Measurements from ENCODE around the gene NPLOC4.
"Not testable (repeated sequence)": the region's sequence is repeated elsewhere in the genome, so short reads cannot be mapped to it uniquely, and the experiment has no call there.

Gene NPLOC4

DNA sequence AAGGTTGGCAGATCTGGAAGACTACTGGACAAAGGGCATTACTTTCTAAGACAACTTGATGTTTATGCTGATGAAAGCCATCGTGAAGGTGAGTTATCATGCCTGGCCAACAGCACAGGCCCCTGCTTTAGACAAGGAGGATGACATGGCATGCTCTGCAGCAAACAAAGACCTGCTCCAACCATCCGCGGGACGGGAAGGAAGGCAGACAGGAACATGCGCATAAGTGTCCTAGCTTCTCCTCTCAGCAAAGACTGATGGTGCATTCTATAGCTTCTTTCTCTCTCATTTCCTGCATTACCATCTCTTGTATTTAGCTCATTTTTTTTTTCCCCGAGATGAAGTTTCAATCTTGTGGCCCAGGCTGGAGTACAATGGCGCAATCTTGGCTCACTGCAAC, 5.4 kb downstream of the NPLOC4 start:
- DNase-seq (ENCODE audit: low spot score), result no peak

DNA sequence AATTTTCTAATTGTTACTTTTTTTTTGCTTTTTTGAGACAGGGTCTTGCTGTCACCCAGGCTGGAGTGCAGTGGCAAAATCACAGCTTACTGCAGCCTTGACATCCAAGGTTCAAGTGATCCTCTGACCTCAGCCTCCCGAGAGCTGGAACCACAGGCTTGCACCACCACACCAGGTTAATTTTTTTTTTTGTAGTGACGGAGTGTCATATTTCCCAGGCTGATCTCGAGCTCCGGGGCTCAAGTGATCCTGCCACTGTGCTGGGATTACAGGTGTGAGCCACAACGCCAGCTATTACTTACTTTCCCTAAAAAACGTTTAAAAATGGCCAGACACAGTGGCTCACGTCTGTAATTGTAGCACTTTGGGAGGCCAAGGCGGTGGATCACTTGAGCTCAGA, 6.6 kb downstream of the NPLOC4 start:
- no peak for DNase-seq (ENCODE audit: low spot score)

DNA sequence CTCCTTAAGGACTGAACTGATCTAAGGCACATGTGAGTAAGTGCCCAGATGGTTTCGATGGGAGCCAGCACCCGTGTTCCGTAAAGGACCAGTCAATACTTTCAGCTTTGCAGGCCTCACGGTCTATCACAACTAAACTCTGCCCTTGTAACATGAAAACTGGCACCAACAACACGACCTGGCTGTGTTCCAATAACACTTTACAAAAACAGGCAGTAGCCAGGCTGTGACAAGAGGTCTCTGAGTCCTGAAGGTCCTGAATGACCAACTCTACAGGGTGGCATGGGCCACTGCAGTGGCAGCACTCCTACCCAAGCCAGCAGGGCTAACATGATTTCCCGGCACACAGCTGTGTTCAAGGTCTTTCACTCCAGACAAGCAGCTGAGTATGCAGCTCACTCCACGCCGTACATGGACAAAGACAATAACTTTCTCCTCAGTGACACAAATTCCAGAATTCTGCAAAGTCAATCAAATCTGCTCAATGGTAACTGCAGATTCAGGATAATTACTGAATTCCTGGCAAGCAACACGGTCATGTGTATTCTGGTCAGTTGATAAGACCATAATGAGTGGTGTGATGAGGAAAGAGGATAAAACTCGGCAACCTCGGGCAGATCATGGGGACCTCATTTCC, 15.3 kb downstream of the NPLOC4 start:
- DNase-seq (ENCODE audit: low spot score), result no peak

DNA sequence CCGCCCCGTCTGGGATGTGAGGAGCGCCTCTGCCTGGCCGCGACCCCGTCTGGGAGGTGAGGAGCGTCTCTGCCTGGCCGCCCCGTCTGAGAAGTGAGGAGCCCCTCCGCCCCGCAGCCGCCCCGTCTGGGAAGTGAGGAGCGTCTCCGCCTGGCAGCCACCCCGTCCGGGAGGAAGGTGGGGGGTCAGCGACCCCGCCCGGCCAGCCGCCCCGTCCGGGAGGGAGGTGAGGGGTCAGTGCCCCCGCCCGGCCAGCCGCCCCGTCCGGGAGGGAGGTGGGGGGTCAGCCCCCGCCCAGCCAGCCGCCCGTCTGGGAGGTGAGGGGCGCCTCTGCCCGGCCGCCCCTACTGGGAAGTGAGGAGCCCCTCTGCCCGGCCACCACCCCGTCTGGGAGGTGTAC, 18.6 kb downstream of the NPLOC4 start:
- DNase-seq (ENCODE audit: low spot score), result not testable (repeated sequence)

DNA sequence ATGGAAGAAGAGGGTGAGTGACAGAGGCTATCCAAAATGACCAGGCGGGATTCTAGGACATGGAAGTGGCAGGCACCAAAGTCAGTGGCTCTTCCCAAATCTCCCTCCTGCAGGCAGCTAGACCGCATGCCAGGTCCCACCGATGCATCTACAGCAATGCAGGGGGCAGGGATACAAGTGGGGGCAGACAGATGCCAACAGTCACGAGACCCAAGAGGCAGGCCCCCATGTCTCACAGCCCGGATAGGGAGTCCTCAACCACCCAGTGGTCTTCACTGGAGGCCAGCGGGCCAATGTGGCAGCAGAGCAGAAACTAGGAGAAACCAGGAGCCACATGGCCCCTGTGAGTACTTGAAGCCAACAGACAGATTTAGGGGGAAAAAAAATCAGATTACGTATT, 20.0 kb downstream of the NPLOC4 start:
- no peak for DNase-seq (ENCODE audit: low spot score)

DNA sequence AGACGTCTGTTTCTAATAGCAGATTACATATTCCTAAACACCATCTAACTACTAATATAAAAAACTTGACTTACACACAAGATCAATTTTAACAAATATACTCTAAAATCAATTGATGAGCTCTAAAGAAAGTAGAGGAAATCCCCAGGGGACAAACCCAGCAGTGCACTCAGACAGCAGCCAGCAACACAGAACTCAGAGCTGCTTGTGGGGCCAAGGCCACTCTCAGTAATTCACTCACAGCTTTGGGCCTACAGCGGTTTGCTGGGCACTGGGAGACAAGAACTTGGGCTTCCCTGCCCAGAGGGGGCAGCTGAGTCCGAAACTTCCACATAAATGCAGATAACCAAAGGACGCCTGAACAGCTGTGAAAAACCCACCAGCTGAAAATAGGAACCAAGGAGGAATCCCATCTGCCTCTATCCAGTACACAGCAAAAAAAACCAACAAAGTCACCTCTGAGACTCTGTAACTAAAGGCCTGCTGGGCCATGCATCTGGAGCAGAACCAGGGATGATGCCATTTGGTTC, 21.4 kb downstream of the NPLOC4 start:
- no peak for DNase-seq (ENCODE audit: low spot score)

DNA sequence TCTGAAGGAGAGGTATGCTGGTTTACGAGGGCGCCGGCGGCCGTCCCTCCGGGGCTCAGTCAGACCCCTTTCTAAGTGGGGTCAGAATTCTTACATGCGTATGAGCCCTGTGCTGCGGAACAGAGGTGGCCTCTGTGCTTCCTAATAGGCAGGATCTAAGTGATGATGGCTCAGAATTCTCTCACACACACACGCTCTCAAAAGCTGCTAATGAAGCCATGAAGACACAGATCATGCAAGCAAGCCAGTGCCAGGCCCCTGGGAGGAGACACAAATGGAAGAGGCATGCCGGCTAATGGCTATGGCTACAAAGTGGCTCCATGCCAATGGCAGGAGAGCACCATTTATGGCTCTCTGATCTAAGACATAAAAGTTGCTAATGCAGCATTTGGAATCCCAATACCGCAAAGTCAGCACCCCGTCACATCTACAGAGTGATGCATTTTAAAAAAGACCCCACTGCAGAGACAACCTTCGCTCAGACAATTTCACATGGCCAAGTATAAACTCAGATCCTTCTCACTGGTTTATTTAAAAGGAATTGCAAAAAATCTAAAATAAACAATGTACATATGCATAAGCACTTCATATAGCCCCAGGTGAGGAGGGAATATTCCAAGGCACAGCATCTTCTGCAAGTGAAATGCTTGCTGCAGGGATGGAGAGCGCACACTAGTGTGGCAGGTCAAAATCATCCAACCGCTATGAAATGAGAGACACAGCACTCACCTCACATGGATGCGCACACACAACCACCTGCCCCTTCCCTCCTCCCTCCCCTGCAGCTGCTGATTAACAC, 24.5 kb downstream of the NPLOC4 start:
- DNase-seq (ENCODE audit: low spot score), result no peak

DNA sequence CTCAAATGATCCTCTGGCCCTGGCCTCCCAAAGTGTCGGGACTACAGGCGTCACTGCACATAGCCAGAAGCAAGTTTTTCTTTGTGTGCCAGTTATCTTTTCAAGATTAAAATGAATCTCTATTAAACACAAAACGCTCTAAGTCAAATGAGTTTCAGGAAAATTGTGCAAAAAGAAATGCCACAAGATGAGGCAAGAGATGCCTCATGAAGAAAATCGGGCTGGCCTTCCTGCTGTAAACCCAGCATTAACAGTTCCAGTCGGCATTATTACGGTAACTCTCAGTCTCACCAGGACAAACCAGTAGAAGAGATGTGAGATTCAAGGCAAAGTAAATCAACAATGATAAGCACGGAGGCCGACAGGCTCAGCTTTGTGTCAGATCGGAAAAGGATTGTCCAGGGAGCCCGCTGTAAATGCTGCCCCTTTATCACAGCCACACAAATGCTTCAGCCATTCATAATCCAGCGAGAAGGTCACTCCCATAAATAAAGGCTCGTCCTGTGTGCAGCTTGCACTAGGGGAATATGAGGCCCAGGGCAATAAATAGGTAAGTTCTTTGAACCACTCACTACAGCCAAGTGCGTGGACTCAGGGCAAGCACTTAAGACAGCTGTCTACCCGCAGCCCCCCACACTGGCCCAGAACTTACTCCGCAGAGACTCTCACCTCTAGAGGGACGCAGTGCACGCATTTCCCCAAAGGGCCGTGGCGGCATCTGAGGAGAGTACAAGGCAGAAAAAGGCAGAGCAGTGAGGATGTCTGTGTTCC, 27.2 kb downstream of the NPLOC4 start:
- DNase-seq (ENCODE audit: low spot score), result no peak

DNA sequence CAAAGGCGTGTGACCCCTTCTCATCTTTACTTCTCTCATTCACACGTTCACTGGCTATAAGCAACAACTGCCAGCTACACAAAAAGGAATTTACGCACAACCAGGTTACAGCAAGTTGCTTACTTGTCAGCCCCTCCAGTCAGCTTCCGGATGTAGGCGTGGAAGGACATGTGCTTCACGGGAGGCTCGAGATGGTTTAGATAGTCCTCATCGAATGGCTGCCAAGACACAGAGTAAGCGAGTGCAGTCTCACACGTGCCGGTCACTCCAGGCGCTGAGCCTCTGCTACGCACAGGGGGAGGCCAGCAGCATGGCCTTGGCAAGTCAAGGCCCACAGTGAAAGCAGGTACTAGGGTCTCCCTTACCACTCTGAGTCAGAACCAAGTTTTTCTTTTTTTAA, 28.3 kb downstream of the NPLOC4 start:
- DNase-seq (ENCODE audit: low spot score), result no peak

DNA sequence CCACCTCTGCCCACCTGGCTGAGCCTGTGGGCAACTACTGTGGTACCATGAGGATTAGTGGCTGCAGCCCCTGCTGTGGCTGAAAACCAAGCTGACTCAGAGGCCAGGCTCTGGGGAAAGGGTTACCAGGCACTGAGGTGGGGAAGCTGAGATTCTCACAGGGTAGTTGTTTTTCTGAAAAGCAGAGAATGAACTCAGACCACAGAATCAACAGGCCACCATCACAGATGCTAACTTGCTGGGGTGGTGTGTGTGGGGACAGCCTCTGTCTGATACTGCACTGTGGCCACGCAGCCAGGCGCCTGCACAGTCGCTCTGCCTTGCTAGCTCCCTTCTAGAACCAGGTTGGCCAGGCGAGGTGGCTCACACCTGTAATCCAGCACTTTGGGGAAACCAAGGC, 28.8 kb downstream of the NPLOC4 start:
- DNase-seq (ENCODE audit: low spot score), result no peak

DNA sequence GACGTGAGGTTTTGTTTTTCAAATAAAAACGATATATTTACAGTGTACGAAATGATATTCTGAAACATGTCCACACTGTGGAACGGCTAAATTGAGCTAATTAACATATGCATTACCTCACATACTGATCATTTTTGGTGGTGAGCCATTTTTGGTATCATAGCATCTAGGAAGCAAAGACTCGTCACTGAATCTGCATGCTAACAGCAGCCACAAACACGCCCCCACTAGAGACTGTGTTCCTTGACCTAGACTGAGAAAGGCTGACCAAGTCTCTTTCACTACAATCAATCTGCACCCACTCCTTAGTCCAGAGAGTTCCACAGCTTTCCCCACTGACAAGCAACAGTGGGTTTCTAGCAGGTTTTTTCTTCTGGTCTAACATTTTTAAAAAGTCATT, 29.5 kb downstream of the NPLOC4 start:
- DNase-seq (ENCODE audit: low spot score), result no peak

DNA sequence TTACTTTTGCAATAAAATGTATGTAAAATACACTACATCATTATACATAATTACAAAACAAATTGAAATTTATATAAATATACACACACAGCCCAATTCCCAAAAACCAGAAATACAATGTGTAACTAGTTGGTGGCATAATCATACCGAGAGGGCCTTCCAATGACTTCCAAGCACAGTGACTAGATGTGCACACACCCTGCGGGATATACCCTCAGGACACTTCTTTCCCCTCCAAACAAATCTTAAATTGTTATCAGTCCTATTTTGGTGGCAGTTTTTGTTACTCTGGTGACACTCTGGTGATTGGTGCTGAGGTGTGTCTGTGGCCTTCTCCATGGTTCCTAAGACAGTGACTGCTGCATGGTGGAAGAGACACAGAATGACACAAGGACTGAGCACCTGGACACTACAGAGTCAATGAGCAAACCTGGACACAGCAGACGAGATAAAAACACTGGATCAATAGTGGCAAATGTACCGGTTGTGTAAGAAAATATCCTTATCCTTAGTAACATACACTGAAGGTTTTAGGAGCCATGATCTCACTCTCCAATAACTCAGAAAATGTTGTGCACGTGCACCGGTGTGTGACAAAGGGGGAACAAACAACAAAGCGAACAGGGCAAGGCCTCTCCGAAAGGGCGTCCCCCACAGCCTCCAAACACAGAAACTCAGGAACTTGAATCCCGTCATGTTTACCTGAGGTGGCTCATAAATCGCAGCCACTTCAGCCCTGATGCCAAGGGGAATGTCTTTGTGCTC, 32.9 kb downstream of the NPLOC4 start:
- DNase-seq (ENCODE audit: low spot score), result no peak

DNA sequence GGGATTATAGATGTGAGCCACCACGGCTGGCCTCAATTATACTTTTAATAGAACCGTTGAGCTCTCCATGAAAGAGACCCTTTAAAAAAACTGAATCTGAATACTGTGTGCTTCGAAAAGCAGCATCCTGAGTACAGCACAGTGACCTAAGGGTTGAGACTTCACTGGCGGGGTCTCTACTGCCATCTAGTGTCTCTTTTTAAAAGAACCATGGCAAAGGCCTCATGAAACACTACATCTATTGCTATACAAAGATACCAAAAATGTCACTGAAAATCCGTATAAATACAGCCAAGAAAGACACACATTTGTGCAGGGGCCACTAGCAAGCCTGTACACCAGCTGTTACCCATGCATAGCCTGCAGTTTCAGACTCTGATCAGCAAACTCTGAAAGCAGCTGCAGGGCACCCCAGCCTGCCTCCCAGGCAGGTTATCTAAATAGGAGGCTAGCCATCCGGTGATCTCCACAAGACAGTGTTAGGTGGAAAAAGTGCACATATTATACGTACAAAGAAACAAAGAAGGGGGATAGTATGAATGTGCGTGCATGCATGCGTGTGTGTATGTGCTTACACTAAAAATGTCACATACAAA, 35.3 kb downstream of the NPLOC4 start:
- DNase-seq (ENCODE audit: low spot score), result peak; percentile 80

DNA sequence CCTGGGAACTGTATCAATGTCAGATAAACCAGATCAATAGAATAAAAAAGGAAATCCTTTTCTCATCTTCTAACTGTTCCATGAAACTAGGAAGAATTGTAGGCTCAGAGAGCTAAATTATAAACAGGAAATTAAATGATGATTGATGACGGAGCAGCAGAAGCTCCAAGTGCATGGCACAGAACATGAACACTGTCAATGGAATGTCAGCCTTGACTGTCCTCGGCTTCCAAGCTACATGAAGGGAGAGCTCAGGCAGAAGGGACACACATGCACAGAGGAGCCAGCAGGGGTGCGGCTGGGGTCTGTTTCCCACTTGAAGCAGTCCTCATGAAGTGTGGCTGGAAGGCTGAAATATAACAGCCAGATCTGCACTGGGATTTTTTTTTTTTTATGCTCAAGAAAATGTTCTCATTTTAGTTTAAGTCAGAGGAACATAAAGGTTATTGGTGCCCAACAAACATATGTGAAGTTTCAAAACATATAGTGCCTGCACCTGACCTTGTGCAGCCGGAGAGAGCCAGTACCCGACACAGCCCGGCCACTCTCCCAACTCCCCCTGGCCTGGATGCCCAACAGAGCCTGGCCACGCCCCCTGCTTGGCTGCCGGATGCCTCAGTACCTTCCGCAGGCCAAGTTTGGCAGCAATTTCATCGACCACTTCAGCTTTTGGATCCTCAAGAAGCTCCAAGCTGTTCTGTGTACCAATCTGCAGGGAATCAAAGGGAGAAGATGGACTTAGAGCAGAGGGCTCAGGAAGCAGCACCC, 37.0 kb downstream of the NPLOC4 start:
- DNase-seq (ENCODE audit: low spot score), result no peak

DNA sequence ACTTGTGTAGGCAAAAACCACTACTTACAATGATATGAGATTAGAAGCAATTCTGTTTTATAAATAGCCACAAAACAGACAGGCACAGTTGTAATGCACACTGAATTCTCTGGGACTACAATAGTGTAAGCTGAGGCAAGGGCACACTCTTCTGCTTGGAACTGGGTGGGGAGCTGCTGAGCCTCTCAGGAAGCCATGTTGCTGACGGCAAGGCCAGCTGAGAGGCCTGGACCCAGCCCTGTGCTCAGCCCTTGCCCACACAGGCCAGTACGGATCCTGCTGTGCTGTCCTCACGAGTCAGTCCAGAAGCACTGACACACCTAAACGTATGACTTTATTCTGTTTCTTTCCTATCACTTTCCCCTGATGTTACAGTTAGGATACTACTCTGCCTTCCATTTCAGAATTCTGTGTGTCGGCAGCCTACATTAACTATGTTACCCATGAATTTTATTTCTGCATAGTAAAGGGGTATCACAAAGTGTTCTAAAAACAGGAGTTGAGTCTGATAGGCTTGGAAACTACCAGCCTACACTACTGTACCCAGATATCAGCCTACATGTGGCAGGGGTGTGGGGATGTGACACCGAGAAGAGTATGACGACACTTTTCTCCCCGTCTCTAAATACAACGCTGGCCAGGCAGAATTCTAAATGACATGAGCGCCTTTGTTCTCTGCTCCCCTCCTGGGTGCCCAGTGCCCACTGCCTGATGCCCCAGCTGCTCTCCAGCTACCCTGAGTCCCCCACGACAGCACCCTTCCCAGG, 43.6 kb downstream of the NPLOC4 start:
- no peak for DNase-seq (ENCODE audit: low spot score)

DNA sequence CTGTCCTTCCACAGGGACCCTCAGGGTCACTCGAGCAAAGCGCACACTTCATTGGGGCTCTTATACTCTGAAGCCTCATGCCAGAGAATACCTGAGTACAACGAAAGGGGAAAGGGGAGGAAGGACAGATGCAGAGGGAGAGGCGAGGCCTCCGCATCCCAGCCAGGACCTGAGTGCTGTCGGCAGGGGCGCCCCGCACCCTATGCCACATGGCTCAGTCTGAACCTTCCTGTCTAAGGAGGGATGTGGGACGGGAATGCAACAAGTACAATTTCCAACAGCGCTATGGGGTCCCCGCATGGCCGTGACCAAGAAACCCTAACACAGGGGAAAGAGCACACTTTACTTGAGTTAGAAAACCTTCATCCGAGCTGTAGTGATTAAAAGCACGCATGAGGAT, 44.9 kb downstream of the NPLOC4 start:
- no peak for DNase-seq (ENCODE audit: low spot score)

DNA sequence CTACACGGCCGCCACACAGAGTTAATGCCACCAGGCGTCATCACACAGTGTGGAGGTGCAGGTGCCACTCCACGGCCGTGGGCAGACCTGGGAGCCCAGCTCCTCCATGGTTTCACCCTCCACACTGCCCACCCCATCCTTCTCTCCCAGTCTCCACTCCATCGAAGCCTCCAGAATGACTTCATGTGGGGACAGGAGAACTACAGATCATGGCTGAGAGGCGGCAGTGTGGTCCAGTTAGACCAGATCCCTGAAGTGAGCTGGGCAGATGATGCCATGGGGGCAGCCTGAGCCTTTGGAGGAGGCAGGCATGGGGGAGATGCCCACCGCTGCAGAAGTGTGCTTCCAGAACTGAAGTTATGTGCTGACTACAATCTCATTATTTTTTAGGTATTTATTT, 46.8 kb downstream of the NPLOC4 start:
- DNase-seq (ENCODE audit: low spot score), result no peak

DNA sequence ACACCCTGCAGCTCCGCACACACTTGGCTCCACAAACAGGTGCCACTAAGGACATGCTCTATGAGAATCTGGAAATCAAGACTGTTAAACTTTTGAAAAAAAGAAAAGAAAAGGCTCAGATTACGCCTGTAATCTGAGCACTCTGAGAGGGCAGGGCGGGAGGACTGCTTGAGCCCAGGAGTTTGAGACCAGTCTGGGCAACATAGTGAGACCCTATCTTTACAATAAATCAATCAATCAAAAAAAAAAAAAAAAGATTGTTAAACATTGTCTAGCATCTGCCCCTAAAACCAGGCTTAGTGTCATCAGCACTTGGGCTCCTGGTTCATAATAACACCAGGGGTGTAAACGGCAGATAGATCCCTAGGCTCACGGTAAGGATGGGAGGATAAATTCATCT, 47.3 kb downstream of the NPLOC4 start:
- no peak for DNase-seq (ENCODE audit: low spot score)

DNA sequence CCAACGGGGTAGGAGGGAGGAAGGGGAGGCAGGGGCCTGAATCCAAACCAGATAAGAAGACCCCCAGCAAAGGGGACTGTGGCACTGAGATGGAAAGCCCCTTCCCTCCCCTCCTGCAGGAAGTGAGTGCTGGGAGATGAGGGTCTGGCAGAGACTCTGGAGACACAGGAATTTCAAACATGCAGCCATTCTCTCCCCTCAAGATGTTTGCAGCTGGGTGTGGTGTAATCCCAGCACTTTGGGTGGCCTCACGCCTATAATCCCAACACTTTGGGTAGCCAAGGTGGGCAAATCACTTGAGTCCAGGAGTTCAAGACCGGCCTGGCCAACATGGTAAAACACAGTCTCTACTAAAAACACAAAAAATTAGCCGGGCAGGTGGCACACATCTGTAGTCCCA, 50.8 kb downstream of the NPLOC4 start:
- DNase-seq (ENCODE audit: low spot score), result no peak

DNA sequence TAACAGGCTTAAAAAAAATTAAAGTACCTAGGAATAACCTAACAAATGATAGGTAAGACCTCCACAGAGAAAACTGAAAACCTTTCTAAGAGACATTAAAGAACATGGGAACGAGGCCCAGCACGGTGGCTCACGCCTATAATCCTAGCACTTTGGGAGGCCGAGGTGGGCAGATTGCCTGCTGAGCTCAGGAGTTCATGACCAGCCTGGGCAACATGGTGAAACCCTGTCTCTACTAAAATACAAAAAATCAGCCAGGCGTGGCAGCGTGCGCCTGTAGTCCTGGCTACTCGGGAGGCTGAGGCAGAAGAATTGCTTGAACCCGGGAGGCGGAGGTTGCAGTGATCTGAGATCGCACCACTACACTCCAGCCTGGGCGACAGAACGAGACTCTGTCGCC, 52.1 kb downstream of the NPLOC4 start:
- not testable (repeated sequence) for DNase-seq (ENCODE audit: low spot score)

All from kidney capillary endothelial cell (primary cell).